Skeletal muscle tissue (tissue), 4 donors: ENCODE results near the gene DPYD. TPM values are rescaled to one million over a fixed set of nuclear protein-coding genes. Genes with fewer than 3 reads are reported as not detected.

ENCODE experiments used
- H3K27ac ChIP-seq: one replicate; pipeline ENCODE4 v1.7.0; 2013; ENCODE audit warnings: mild to moderate bottlenecking, low read depth, low read length, inconsistent platforms
- H3K27me3 ChIP-seq, 3 donors: one replicate each; pipeline ENCODE4 v1.7.0; 2013; ENCODE audit warnings: low read length in 3 of 3; ENCODE audit not compliant: control insufficient read depth in 3 of 3, insufficient read depth in 3 of 3
- H3K36me3 ChIP-seq, 3 donors: one replicate each; pipeline ENCODE4 v1.7.0; 2013; ENCODE audit warnings: low read length in 3 of 3; ENCODE audit not compliant: control insufficient read depth in 3 of 3, insufficient read depth in 3 of 3
- H3K4me1 ChIP-seq, 3 donors: one replicate each; pipeline ENCODE4 v1.7.0; 2013; ENCODE audit warnings: low read length in 3 of 3, mild to moderate bottlenecking in 3 of 3; ENCODE audit not compliant: control insufficient read depth in 3 of 3, insufficient read depth in 3 of 3
- H3K4me3 ChIP-seq, 3 donors: one replicate each; pipeline ENCODE4 v1.7.0; 2013; ENCODE audit warnings: low read length in 3 of 3
- H3K9ac ChIP-seq, 3 donors: one replicate each; pipeline ENCODE4 v1.7.0; 2013; ENCODE audit warnings: low read length in 3 of 3, mild to moderate bottlenecking in 3 of 3, moderate library complexity in 2 of 3, low read depth in 1 of 3
- H3K9me3 ChIP-seq, 3 donors: one replicate each; pipeline ENCODE4 v1.7.0; 2013; ENCODE audit warnings: low read length in 3 of 3; ENCODE audit not compliant: control insufficient read depth in 3 of 3
- total RNA-seq: library from RNA; depleted of rRNA; stranded (reverse); fragments of >200 nt; gene quantifications from one replicate; pipeline ENCODE4 v1.2.3, GENCODE V29; 2014
- donor health status: Osteomylitis.

The DPYD gene
- total RNA-seq, 1 donor from 2014 or later, result 18.8 TPM

- Histone ChIP-seq H3K36me3 (peaks cover 4 to 7% (median 6%) of the 10 kb centered on the region in 3 donors), H3K9me3 (no peaks in the 10 kb centered on the region), H3K27ac (no peak overlapping the region), H3K4me1 (peaks cover 0 to 8% (median 0%) of the 10 kb centered on the region in 3 donors), H3K4me3 (no peak overlapping the region), H3K27me3 (no peaks in the 10 kb centered on the region), H3K9ac (no peak overlapping the region)
Observed at GRCh38 chr1:97845805-97846204, 75.0 kb downstream of the DPYD start.

- no peak overlapping the region for H3K4me3 ChIP-seq
- H3K27ac ChIP-seq, result no peak overlapping the region
- H3K9ac ChIP-seq, result no peak overlapping the region
Observed at GRCh38 chr1:97844552-97845089, 76.2 kb downstream of the DPYD start.

GRCh38 chr1:97841338-97841737, 79.5 kb downstream of the DPYD start:
- H3K36me3 ChIP-seq, result peaks cover 4 to 7% (median 6%) of the 10 kb centered on the region in 3 donors
- no peak overlapping the region for H3K9ac ChIP-seq
- H3K27ac ChIP-seq, result no peak overlapping the region
- no peaks in the 10 kb centered on the region for H3K4me1 ChIP-seq
- no peaks in the 10 kb centered on the region for H3K27me3 ChIP-seq
- no peak overlapping the region for H3K4me3 ChIP-seq
- H3K9me3 ChIP-seq, result no peaks in the 10 kb centered on the region

More at GRCh38 chr1:97844552-97845089, 76.2 kb downstream of the DPYD start:
- Histone ChIP-seq H3K27me3 (no peaks in the 10 kb centered on the region), H3K4me1 (peaks cover 0 to 2% (median 0%) of the 10 kb centered on the region in 3 donors), H3K9me3 (no peaks in the 10 kb centered on the region), H3K36me3 (peaks cover 4 to 7% (median 6%) of the 10 kb centered on the region in 3 donors)

GRCh38 chr1:97837161-97837560, 83.7 kb downstream of the DPYD start:
- Histone ChIP-seq H3K27ac (no peak overlapping the region), H3K27me3 (no peaks in the 10 kb centered on the region), H3K9ac (no peak overlapping the region), H3K36me3 (no peaks in the 10 kb centered on the region), H3K4me3 (no peak overlapping the region), H3K4me1 (no peaks in the 10 kb centered on the region), H3K9me3 (no peaks in the 10 kb centered on the region)

GRCh38 chr1:97834899-97835298, 85.9 kb downstream of the DPYD start:
- Histone ChIP-seq H3K9ac (no peak overlapping the region), H3K4me3 (no peak overlapping the region), H3K27me3 (no peaks in the 10 kb centered on the region), H3K27ac (no peak overlapping the region), H3K9me3 (no peaks in the 10 kb centered on the region), H3K4me1 (no peaks in the 10 kb centered on the region), H3K36me3 (no peaks in the 10 kb centered on the region)

GRCh38 chr1:97833881-97834280, 87.0 kb downstream of the DPYD start:
- Histone ChIP-seq H3K9me3 (no peaks in the 10 kb centered on the region), H3K27me3 (no peaks in the 10 kb centered on the region), H3K4me3 (no peak overlapping the region), H3K9ac (no peak overlapping the region), H3K4me1 (no peaks in the 10 kb centered on the region), H3K27ac (no peak overlapping the region), H3K36me3 (no peaks in the 10 kb centered on the region)

- Histone ChIP-seq H3K27me3 (no peaks in the 10 kb centered on the region), H3K4me3 (no peak overlapping the region), H3K27ac (no peak overlapping the region), H3K9ac (no peak overlapping the region), H3K36me3 (no peaks in the 10 kb centered on the region), H3K4me1 (no peaks in the 10 kb centered on the region), H3K9me3 (no peaks in the 10 kb centered on the region)
Observed at GRCh38 chr1:97832481-97832880, 88.4 kb downstream of the DPYD start.

GRCh38 chr1:97827887-97828286, 92.9 kb downstream of the DPYD start:
- Histone ChIP-seq H3K27me3 (no peaks in the 10 kb centered on the region), H3K27ac (no peak overlapping the region), H3K9ac (no peak overlapping the region), H3K36me3 (no peaks in the 10 kb centered on the region), H3K9me3 (no peaks in the 10 kb centered on the region), H3K4me3 (no peak overlapping the region), H3K4me1 (no peaks in the 10 kb centered on the region)

GRCh38 chr1:97826820-97827219, 94.0 kb downstream of the DPYD start:
- H3K4me3 ChIP-seq, result no peak overlapping the region

GRCh38 chr1:97824624-97825023, 96.2 kb downstream of the DPYD start:
- Histone ChIP-seq H3K36me3 (no peaks in the 10 kb centered on the region), H3K9me3 (no peaks in the 10 kb centered on the region), H3K4me3 (no peak overlapping the region), H3K27ac (no peak overlapping the region), H3K27me3 (no peaks in the 10 kb centered on the region), H3K9ac (no peak overlapping the region), H3K4me1 (no peaks in the 10 kb centered on the region)

More at GRCh38 chr1:97826820-97827219, 94.0 kb downstream of the DPYD start:
- Histone ChIP-seq H3K9ac (no peak overlapping the region), H3K27ac (no peak overlapping the region), H3K36me3 (no peaks in the 10 kb centered on the region), H3K9me3 (no peaks in the 10 kb centered on the region), H3K4me1 (no peaks in the 10 kb centered on the region), H3K27me3 (no peaks in the 10 kb centered on the region)
